ENCODE measurements around the gene ALDH1B1. TPM values are rescaled to one million over a fixed set of nuclear protein-coding genes. Genes with fewer than 3 reads are reported as not detected.

ALDH1B1 gene
- total and polyA plus RNA-seq, 11 donors, result 7.5 to 55.6 (median 20.7) TPM

- H3K27ac ChIP-seq, result no peak overlapping the region
- 78 to 81% (median 80%) methylated on average over 9 of the region's 9 CpGs for WGBS, 4 donors
- DNase-seq (no peak), ATAC-seq (no peak)
- peaks cover 0 to 9% (median 0%) of the 10 kb centered on the region in 12 donors for H3K4me1 ChIP-seq
- H3K9me3 ChIP-seq, result no peaks in the 10 kb centered on the region
- H3K4me3 ChIP-seq, result no peak overlapping the region
- TF ChIP-seq CTCF (IDR thresholded peaks at IDR 0.05) (no peak), POLR2A (IDR thresholded peaks at IDR 0.05) (no peak)
- intact Hi-C loops (cut with DNase I), result loop anchor here in 2 of 10 donors (5.0 kb wide), 2 partner anchors 266 to 611 kb away; no protein-coding TSS in a partner anchor
- no peaks in the 10 kb centered on the region for H3K27me3 ChIP-seq
- no peaks in the 10 kb centered on the region for H3K36me3 ChIP-seq
Observed at GRCh38 chr9:38358390-38359296, 33.9 kb upstream of the ALDH1B1 start.

- ATAC-seq (no peak), DNase-seq (no peak)
- intact Hi-C loops (cut with DNase I), result loop anchor here in 2 of 10 donors (5.0 kb wide), 2 partner anchors 267 to 612 kb away; no protein-coding TSS in a partner anchor
- WGBS, 4 donors, result 71 to 87% (median 81%) methylated on average over 6 of the region's 6 CpGs
- Histone ChIP-seq H3K4me1 (peaks cover 0 to 9% (median 0%) of the 10 kb centered on the region in 12 donors), H3K27me3 (no peaks in the 10 kb centered on the region), H3K9me3 (no peaks in the 10 kb centered on the region), H3K4me3 (no peak overlapping the region), H3K36me3 (no peaks in the 10 kb centered on the region), H3K27ac (no peak overlapping the region)
- TF ChIP-seq POLR2A (IDR thresholded peaks at IDR 0.05) (no peak), CTCF (IDR thresholded peaks at IDR 0.05) (no peak)
Observed at GRCh38 chr9:38359297-38359653, 33.2 kb upstream of the ALDH1B1 start.

- ATAC-seq (no peak), DNase-seq (no peak)
- peaks cover 0 to 9% (median 0%) of the 10 kb centered on the region in 12 donors for H3K4me1 ChIP-seq
- H3K36me3 ChIP-seq, result no peaks in the 10 kb centered on the region
- no peak overlapping the region for H3K4me3 ChIP-seq
- H3K27ac ChIP-seq, result no peak overlapping the region
- intact Hi-C loops (cut with DNase I), result loop anchor here in 9 of 10 donors (5.0 to 10.0 kb wide), 11 partner anchors 268 to 615 kb away; partner anchors contain the start of gene SLC25A51 (in 2 of the 9)
- TF ChIP-seq CTCF (IDR thresholded peaks at IDR 0.05) (no peak), POLR2A (IDR thresholded peaks at IDR 0.05) (no peak)
- H3K27me3 ChIP-seq, result no peaks in the 10 kb centered on the region
- no peaks in the 10 kb centered on the region for H3K9me3 ChIP-seq
- WGBS, 4 donors, result 67 to 70% (median 69%) methylated on average over 5 of the region's 5 CpGs
Observed at GRCh38 chr9:38359689-38360385, 32.7 kb upstream of the ALDH1B1 start.

Measured in heart left ventricle (tissue), 16 donors.